ENCODE data around the gene SH3D21.

SH3D21 gene

GRCh38 chr1:36285443-36286101 is 20.6 kb upstream of the SH3D21 start:
- TF ChIP-seq CTCF (IDR thresholded peaks at IDR 0.05; ENCODE audit: insufficient read depth, low read depth, low read length, missing control alignments): peak; percentile 74
- H3K4me3 ChIP-seq (ENCODE audit: low read length): no peak overlapping the region
- peak; percentile 89 for DNase-seq (ENCODE audit: low read depth)

GRCh38 chr1:36286802-36287201 is 19.4 kb upstream of the SH3D21 start:
- DNase-seq (ENCODE audit: low read depth): no peak
- no peak overlapping the region for H3K4me3 ChIP-seq (ENCODE audit: low read length)
- TF ChIP-seq CTCF (IDR thresholded peaks at IDR 0.05; ENCODE audit: insufficient read depth, low read depth, low read length, missing control alignments): no peak

- H3K4me3 ChIP-seq (ENCODE audit: low read length): no peak overlapping the region
- TF ChIP-seq CTCF (IDR thresholded peaks at IDR 0.05; ENCODE audit: insufficient read depth, low read depth, low read length, missing control alignments): no peak
Measured at GRCh38 chr1:36287595-36287994, 18.6 kb upstream of the SH3D21 start.

GRCh38 chr1:36295390-36295789 is 10.8 kb upstream of the SH3D21 start:
- TF ChIP-seq CTCF (IDR thresholded peaks at IDR 0.05; ENCODE audit: insufficient read depth, low read depth, low read length, missing control alignments): no peak
- no peak overlapping the region for H3K4me3 ChIP-seq (ENCODE audit: low read length)
- DNase-seq (ENCODE audit: low read depth): no peak

More at GRCh38 chr1:36287595-36287994, 18.6 kb upstream of the SH3D21 start:
- DNase-seq (ENCODE audit: low read depth): no peak

- peak; percentile 45 for DNase-seq (ENCODE audit: low read depth)
- H3K4me3 ChIP-seq (ENCODE audit: low read length): no peak overlapping the region
- TF ChIP-seq CTCF (IDR thresholded peaks at IDR 0.05; ENCODE audit: insufficient read depth, low read depth, low read length, missing control alignments): no peak
Measured at GRCh38 chr1:36297062-36297461, 9.1 kb upstream of the SH3D21 start.

- no peak for DNase-seq (ENCODE audit: low read depth)
- H3K4me3 ChIP-seq (ENCODE audit: low read length): no peak overlapping the region
Measured at GRCh38 chr1:36298640-36299039, 7.5 kb upstream of the SH3D21 start.

More at GRCh38 chr1:36298640-36299039, 7.5 kb upstream of the SH3D21 start:
- no peak for TF ChIP-seq CTCF (IDR thresholded peaks at IDR 0.05; ENCODE audit: insufficient read depth, low read depth, low read length, missing control alignments)

Data from epithelial cell of esophagus (primary cell).